Stimulated activated CD8-positive, alpha-beta memory T cell treated with anti-CD3 and anti-CD28 coated beads, Interleukin-2, amount 100 ng/mL, for 48 hours (primary cell): Measurements from ENCODE around the gene DCST2.

Experiments
- DNase-seq, 2 donors: peaks; one replicate each; pipeline ENCODE4 v3.0.0-alpha.2; 2020; ENCODE audit warnings: low read depth in 2 of 2

DCST2 gene

DNA sequence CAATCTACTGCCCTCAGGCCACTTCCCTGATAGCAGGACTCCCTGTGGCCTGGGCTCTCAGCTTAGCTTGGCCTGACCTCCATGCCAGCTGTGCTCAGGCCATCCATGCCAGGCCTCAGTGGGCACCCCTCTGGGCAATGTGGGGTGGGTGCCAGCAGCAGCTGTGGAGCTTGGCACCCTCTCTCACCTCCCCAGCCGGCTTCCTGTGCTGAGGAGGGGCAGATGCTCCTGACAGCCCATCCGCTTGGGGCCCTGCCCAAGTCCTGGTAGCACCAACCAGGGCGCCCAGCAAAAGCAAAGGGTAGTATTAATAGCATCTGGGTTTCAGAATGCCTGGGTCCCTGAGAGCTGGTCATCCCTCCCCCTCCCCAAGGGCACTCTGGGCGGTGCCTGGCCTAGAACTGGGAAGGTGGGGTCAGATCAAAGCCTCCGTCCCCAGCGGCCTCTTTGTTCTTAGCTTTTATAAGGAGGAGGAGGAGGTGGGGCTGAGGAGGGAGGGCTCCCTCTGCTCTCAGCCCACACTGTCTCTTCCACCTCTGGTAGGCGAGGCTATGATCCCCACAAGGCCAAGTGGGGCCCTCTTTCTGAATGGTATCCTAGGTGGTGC is 36.1 kb upstream of the DCST2 start:
- no peak for DNase-seq

GRCh38 chr1:155068599-155068998 is 35.0 kb upstream of the DCST2 start:
- DNase-seq = no peak

DNA sequence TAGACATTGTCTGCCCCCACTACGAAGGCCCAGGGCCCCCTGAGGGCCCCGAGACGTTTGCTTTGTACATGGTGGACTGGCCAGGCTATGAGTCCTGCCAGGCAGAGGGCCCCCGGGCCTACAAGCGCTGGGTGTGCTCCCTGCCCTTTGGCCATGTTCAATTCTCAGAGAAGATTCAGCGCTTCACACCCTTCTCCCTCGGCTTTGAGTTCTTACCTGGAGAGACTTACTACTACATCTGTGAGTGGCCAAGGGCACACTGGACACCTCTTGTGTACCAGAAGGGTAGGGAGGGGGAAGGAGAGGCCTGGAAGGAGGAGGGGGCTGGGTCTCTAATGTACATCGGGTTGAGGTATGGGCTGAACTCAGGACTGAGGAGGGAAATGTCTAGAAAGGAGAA is 33.2 kb upstream of the DCST2 start:
- no peak for DNase-seq

DNA sequence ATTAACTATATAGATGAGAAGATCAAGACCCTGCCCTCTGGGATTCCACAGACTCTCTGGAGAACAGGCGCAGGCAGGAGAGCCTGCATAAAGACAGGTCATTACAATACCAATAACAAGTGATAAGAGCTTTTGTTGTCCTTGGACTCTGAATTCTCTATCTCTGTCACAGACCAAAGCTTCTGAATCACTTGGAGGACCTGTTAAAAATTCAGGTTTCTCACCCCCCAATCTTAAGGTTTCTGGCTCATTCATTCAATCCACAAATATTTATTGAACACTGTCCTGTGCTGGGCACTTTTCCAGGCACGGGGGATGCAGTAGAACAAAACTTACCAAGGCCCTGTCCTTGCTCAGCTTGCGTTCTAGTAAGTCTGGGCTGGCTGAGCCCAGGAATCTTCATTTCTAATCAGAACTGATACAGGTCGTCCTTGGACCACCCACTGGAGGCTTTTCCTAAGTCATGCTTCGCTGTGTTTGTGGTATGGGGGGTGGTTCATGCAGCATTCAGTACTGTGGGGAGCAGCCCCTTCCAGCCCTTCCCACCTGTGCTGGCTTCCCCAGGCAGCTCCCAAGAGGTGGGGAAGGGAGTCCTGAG is 31.4 kb upstream of the DCST2 start:
- no peak for DNase-seq

- no peak for DNase-seq
Measured at GRCh38 chr1:155064111-155064831, 30.7 kb upstream of the DCST2 start.

DNA sequence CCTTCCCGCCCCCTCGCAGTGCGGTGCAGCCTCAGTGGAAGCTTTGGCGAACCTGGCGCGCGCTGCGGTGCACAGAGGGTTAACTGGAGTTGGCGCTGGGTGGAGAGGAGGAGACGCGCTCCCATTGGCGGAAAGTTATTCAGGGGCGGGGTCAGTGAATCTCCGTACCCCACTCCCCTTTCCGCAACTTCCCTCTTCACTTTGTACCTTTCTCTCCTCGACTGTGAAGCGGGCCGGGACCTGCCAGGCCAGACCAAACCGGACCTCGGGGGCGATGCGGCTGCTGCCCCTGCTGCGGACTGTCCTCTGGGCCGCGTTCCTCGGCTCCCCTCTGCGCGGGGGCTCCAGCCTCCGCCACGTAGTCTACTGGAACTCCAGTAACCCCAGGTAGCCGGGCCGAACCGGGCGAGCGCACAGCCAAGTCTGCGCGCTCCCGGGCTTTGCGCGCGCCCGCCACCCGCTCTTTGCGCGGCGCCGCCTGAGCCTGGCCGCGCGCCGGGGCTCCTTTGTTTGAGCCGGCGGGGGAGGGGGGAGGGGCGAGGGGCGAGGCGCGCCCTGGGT is 30.0 kb upstream of the DCST2 start, which contains the start of gene EFNA4:
EFNA4 (plus strand) TSS at position 191 of the 561 bp plus-strand sequence; CDS start at position 275, 84 bp downstream.
- peak; percentile 67 to 75 for DNase-seq

- DNase-seq = peak; percentile 69 to 80
Measured at GRCh38 chr1:155062702-155063411, 29.3 kb upstream of the DCST2 start.

DNA sequence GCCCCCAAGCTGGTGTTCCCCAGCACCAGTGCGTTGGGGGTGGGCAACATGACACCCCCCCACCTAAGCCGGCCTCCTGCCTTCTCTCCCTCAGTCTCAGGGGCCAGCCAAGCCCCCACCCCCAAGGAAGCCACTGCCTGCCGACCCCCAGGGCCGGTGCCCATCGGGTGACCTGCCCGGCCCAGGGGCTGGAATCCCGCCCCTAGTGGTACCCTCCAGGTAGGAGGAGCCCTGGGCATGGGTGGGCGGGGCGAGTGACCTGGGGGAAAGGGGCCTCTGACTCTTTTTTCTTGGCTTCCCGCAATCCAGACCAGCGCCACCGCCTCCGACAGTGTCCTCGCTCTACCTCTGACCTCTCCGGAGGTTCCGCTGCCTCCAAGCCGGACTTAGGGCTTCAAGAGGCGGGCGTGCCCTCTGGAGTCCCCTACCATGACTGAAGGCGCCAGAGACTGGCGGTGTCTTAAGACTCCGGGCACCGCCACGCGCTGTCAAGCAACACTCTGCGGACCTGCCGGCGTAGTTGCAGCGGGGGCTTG is 28.6 kb upstream of the DCST2 start:
- no peak for DNase-seq

DNA sequence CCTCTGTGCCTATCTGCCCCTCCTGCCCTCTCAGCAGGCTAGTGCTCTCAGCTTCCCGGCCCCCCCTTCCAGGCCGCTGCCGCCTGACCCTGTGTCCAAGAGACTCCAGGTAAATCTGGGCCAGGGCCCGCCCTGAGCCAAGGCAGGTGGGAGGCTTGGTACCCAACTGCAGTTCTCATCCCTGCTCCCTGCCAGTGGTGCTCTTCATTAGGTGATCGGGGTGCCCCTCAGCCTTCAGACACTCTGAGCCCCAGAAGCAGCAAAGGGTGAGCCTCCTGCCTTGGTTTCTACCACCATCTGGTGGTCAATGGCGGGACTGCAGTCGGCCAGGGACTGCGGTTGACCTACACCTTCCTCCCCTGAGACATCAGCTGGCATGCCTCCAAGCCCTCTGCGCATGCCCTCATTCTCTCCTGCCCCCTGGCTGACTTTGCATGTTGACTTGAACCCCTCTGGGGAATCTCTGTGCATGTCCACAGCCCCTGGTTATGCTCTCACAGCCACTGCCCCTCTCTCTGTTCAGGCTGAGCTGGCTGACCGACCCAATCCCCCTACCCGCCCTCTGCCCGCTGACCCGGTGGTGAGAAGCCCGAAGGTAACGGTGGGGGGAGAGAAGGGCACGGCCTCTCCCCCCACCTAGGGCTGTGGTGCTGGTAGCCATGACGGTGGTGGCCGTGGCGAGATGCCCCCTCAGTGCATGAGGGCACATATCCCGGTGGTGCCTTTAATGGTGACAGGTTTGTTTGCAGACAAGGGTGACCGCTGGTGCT is 28.0 kb upstream of the DCST2 start:
- peak; percentile 92 to 96 for DNase-seq

DNA sequence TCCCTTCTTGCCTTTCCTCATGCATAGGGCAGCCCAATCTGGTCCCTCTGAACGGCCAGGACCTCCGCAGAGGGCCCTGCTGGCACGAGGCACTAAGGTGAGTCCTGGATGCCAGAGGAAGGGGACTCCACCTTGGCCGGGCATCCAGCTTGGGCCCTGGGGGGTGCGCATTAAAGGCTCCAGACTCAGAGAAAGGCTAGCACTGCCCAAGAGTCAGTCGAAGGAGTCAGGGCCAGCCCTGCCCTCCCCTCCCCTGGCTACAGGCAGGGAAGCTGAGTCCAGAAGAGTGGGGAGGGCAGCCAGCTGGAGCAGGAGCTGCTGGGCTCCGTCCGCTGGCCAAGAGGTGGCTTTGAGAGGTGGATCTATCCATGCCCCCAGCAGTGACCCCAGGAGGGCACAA is 27.2 kb upstream of the DCST2 start:
- DNase-seq = no peak

GRCh38 chr1:155057788-155058211 is 24.2 kb upstream of the DCST2 start:
- no peak for DNase-seq

- no peak for DNase-seq
Measured at GRCh38 chr1:155057104-155057503, 23.5 kb upstream of the DCST2 start.

- no peak for DNase-seq
Measured at GRCh38 chr1:155053531-155054105, 20.0 kb upstream of the DCST2 start.

DNA sequence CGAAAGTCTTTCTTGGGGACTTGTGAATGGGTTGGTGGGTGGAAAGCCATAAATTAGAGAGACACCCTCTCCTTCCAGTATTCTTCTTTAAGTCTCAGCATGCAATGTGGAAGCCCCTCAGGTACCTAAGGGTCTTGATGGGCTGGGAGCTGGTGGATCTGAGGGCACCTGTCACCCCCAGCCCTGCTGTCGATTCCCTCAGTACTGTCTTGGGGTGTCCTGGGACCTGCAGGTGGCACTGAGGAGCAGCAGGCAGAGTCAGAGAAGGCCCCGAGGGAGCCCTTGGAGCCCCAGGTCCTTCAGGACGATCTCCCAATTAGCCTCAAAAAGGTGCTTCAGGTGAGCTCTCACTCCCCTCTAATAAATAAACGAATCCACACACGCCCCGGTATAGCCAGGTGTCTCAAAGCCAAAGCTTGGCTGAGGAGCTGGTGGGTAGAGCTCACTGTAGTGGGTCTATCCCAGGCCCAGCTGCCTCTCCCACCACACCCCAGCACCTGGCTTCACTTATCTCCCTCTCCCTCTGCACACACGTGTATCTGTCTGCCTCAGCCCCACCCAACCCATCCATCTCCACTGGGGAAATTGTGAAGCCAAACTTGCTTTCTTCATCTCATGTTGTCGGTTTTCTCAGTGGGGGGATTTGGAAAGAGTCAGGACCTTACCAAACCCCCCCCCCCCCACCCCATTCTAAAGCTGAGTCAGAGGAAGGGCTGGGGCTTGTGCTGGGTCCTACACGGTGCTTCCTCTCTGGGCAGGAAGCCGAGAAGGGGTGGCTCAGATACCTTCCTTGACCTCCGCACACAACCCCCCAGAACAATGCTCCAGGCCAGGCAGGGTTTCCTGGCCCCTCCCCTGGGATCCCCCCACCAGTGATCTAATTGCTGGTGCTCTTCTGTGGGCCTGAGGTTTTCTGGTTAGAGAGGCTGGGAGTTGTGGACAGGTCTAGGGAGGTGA is 19.1 kb upstream of the DCST2 start:
- no peak for DNase-seq

- DNase-seq = peak in 1 of 2 donors; percentile 25
Measured at GRCh38 chr1:155051777-155052398, 18.3 kb upstream of the DCST2 start.

DNA sequence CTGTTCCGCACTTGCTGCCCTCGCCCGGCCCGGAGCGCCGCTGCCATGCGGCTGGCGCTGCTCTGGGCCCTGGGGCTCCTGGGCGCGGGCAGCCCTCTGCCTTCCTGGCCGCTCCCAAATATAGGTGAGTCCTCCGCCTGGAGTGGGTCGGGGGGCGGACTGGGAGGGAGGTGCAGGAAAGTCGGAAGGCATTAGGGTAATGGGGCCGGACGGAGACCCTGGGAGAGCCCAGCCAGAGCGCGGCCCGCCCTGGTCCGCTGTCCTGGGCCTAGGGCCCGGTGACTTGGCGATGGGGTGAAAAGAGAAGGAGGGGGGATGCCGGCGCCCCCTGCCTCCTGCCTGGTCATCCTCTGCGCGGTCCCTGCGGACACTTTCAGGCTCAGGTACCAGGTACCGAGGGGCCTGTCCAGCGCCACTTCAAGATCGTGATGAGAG is 17.8 kb upstream of the DCST2 start:
- no peak for DNase-seq

GRCh38 chr1:155050560-155051341 is 17.2 kb upstream of the DCST2 start, which contains the start of gene ADAM15:
TSS of gene ADAM15 (plus strand) at chr1:155051316. CDS start at chr1:155051387, 71 bp downstream.
- peak; percentile 71 to 72 for DNase-seq
